GM19372 (cell line): Measurements from ENCODE around the gene PHLPP1.

ENCODE experiments used
- ATAC-seq: cut with Tn5 transposase; IDR thresholded peaks from one replicate; pipeline ENCODE4 v1.9.1; 2021; ENCODE audit warnings: mild to moderate bottlenecking, low read depth, moderate library complexity; ENCODE audit not compliant: unreplicated experiment

The PHLPP1 gene

GRCh38 chr18:62964432-62964831 lies 249.1 kb downstream of the PHLPP1 start:
- no peak for ATAC-seq

- no peak for ATAC-seq
These were observed 251.7 kb downstream of the PHLPP1 start for GRCh38 chr18:62967089-62967488.

GRCh38 chr18:62973689-62974088 lies 258.3 kb downstream of the PHLPP1 start:
- ATAC-seq: no peak

- no peak for ATAC-seq
These were observed 259.0 kb downstream of the PHLPP1 start for GRCh38 chr18:62974388-62974787.

GRCh38 chr18:62974928-62975675 lies 259.8 kb downstream of the PHLPP1 start:
- no peak for ATAC-seq

- ATAC-seq: no peak
These were observed 260.4 kb downstream of the PHLPP1 start for GRCh38 chr18:62975785-62976184.

GRCh38 chr18:62976227-62976626 lies 260.9 kb downstream of the PHLPP1 start:
- ATAC-seq: no peak

- no peak for ATAC-seq
These were observed 262.2 kb downstream of the PHLPP1 start for GRCh38 chr18:62977512-62977911.

GRCh38 chr18:62978251-62979049 lies 263.1 kb downstream of the PHLPP1 start:
- ATAC-seq: no peak

- ATAC-seq: no peak
These were observed 263.8 kb downstream of the PHLPP1 start for GRCh38 chr18:62979176-62979575.

GRCh38 chr18:62979900-62980299 lies 264.6 kb downstream of the PHLPP1 start:
- ATAC-seq: no peak

- ATAC-seq: no peak
These were observed 266.2 kb downstream of the PHLPP1 start for GRCh38 chr18:62981566-62981965.

GRCh38 chr18:62982600-62983251 lies 267.4 kb downstream of the PHLPP1 start:
- ATAC-seq: no peak

GRCh38 chr18:62984656-62985315 lies 269.4 kb downstream of the PHLPP1 start:
- ATAC-seq: no peak

- ATAC-seq: no peak
These were observed 271.1 kb downstream of the PHLPP1 start for GRCh38 chr18:62986490-62986889.

- ATAC-seq: no peak
These were observed 271.9 kb downstream of the PHLPP1 start for GRCh38 chr18:62987055-62987830.

GRCh38 chr18:62987859-62988258 lies 272.5 kb downstream of the PHLPP1 start:
- ATAC-seq: no peak

GRCh38 chr18:62988471-62988870 lies 273.1 kb downstream of the PHLPP1 start:
- ATAC-seq: no peak

- no peak for ATAC-seq
These were observed 273.9 kb downstream of the PHLPP1 start for GRCh38 chr18:62989195-62989594.

- ATAC-seq: no peak
These were observed 275.3 kb downstream of the PHLPP1 start for GRCh38 chr18:62990653-62991052.
